ENCODE measurements around the gene ALG11. TPM values are rescaled to one million over a fixed set of nuclear protein-coding genes. Genes with fewer than 3 reads are reported as not detected.

Gene ALG11
- total and polyA plus RNA-seq, 2 donors (not counting 1 experiment from before 2014, with no cell fraction given): 18.7 to 21.8 TPM

DNA sequence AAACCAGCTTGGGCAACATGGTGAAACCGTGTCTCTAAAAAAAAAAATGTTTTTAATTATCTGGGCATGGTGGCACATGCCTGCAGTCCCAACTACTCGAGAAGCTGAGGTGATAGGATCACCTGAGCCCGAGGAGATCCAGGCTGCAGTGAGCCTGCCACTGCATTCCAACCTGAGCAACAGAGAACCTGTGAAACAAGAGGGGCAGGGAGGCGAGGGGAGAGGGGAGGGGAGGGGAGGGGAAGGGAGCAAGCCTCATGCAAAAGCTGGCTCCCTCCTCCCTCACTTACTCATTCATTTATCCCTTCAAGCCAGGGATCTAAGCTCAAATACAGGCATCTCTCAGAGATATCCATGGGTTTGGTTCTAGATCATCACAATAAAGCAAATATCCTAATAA lies 9.8 kb upstream of the ALG11 start:
- Histone ChIP-seq H3K4me1 (ENCODE audit: control insufficient read depth, extremely low read depth, insufficient read depth, low read length) (no peaks in the 10 kb centered on the region), H2AFZ (ENCODE audit: low read length) (no peak overlapping the region), H3K4me3 (replicated peaks in 1 of 4; ENCODE audit: control extremely low read depth in 1 of 4, insufficient read depth in 1 of 4, low read depth in 3 of 4, low read length in 4 of 4) (no peak overlapping the region), H3K9me3 (ENCODE audit: control insufficient read depth, insufficient read depth, low read depth, low read length) (no peaks in the 10 kb centered on the region), H3K9ac (ENCODE audit: insufficient read depth, low read length) (no peak overlapping the region), H3K36me3 (ENCODE audit: control insufficient read depth, insufficient read depth, low read length) (no peaks in the 10 kb centered on the region), H4K20me1 (ENCODE audit: control insufficient read depth, extremely low read depth, insufficient read depth, low read length) (no peaks in the 10 kb centered on the region), H3K27me3 (ENCODE audit: control insufficient read depth, insufficient read depth, low read length) (peaks cover 14% of the 10 kb centered on the region), H3K79me2 (ENCODE audit: control insufficient read depth, insufficient read depth, low read length) (no peaks in the 10 kb centered on the region), H3K27ac (ENCODE audit: insufficient read depth, low read length) (no peak overlapping the region), H3K4me2 (ENCODE audit: extremely low read depth, insufficient read depth, low read length) (no peak overlapping the region)
- no peak for DNase-seq (ENCODE audit: low read depth in 2 of 2)
- TF ChIP-seq EZH2 (IDR thresholded peaks at IDR 0.05; ENCODE audit: low read length, missing control alignments): no peak
- TF ChIP-seq, protein P1, sequence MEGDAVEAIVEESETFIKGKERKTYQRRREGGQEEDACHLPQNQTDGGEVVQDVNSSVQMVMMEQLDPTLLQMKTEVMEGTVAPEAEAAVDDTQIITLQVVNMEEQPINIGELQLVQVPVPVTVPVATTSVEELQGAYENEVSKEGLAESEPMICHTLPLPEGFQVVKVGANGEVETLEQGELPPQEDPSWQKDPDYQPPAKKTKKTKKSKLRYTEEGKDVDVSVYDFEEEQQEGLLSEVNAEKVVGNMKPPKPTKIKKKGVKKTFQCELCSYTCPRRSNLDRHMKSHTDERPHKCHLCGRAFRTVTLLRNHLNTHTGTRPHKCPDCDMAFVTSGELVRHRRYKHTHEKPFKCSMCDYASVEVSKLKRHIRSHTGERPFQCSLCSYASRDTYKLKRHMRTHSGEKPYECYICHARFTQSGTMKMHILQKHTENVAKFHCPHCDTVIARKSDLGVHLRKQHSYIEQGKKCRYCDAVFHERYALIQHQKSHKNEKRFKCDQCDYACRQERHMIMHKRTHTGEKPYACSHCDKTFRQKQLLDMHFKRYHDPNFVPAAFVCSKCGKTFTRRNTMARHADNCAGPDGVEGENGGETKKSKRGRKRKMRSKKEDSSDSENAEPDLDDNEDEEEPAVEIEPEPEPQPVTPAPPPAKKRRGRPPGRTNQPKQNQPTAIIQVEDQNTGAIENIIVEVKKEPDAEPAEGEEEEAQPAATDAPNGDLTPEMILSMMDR (conservative IDR thresholded peaks at IDR 0.05 in 1 of 2, IDR thresholded peaks at IDR 0.05 in 1 of 2; ENCODE audit: low read depth in 1 of 2, low read length in 2 of 2): no peak

DNA sequence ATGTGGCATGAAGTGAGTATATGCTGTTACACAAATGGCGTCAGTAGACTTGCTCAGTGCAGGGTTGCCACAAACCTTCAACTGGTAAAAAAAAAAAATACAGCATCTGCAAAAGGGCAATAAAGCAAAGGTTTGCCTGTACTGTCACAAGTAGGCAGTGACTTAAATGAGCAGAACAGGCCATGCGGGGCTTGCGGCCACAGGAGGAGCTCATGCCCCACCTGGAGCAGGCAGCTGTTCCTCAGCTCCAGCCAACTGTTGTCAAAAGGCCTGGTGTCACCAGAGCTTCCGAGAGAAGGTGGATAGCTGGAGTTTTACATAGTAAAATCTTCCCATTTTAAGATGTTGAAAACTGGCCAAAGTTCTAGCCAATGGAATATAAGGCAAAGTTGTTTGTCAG lies 8.7 kb upstream of the ALG11 start:
- Histone ChIP-seq H3K4me2 (ENCODE audit: extremely low read depth, insufficient read depth, low read length) (no peak overlapping the region), H3K4me3 (replicated peaks in 1 of 4; ENCODE audit: control extremely low read depth in 1 of 4, insufficient read depth in 1 of 4, low read depth in 3 of 4, low read length in 4 of 4) (no peak overlapping the region), H4K20me1 (ENCODE audit: control insufficient read depth, extremely low read depth, insufficient read depth, low read length) (no peaks in the 10 kb centered on the region), H3K36me3 (ENCODE audit: control insufficient read depth, insufficient read depth, low read length) (no peaks in the 10 kb centered on the region), H3K27me3 (ENCODE audit: control insufficient read depth, insufficient read depth, low read length) (peaks cover 9% of the 10 kb centered on the region), H3K27ac (ENCODE audit: insufficient read depth, low read length) (no peak overlapping the region), H3K79me2 (ENCODE audit: control insufficient read depth, insufficient read depth, low read length) (no peaks in the 10 kb centered on the region), H2AFZ (ENCODE audit: low read length) (no peak overlapping the region), H3K9me3 (ENCODE audit: control insufficient read depth, insufficient read depth, low read depth, low read length) (no peaks in the 10 kb centered on the region), H3K9ac (ENCODE audit: insufficient read depth, low read length) (no peak overlapping the region), H3K4me1 (ENCODE audit: control insufficient read depth, extremely low read depth, insufficient read depth, low read length) (no peaks in the 10 kb centered on the region)
- no peak for DNase-seq (ENCODE audit: low read depth in 2 of 2)
- TF ChIP-seq, protein P1 (conservative IDR thresholded peaks at IDR 0.05 in 1 of 2, IDR thresholded peaks at IDR 0.05 in 1 of 2; ENCODE audit: low read depth in 1 of 2, low read length in 2 of 2): no peak
- TF ChIP-seq EZH2 (IDR thresholded peaks at IDR 0.05; ENCODE audit: low read length, missing control alignments): no peak

DNA sequence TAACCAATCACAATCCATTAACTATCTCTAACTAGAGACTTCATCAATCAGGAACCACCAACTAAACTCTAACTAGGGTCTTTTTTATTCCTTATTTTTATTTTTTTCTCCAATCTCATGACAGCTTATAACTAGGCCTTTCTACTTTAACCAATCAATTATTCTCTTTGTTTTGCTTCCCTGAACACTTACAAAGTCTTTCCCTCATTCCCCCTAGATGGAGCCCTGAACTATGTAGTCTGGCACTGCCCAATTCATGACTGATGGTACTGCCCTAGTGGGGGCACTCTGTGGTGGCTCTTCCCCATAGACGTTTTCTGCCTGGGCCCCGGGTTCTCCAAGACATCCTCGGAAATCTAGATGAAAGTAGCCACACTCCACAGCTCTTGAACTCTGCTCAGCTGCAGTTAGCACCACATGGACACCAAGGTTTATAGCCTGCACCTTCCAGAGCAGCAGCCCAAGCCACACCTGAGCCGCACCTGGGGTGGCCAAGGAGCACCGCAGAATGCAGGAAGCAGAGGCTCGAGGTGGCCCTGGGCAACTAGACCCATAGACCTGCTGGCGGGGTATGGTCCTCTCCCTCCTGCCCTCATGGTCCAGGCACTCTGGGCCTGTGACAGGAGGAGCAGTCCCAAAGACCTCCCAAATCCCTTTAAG lies 7.6 kb upstream of the ALG11 start:
- Histone ChIP-seq H3K36me3 (ENCODE audit: control insufficient read depth, insufficient read depth, low read length) (no peaks in the 10 kb centered on the region), H3K9me3 (ENCODE audit: control insufficient read depth, insufficient read depth, low read depth, low read length) (no peaks in the 10 kb centered on the region), H2AFZ (ENCODE audit: low read length) (no peak overlapping the region), H3K4me1 (ENCODE audit: control insufficient read depth, extremely low read depth, insufficient read depth, low read length) (no peaks in the 10 kb centered on the region), H3K9ac (ENCODE audit: insufficient read depth, low read length) (no peak overlapping the region), H4K20me1 (ENCODE audit: control insufficient read depth, extremely low read depth, insufficient read depth, low read length) (no peaks in the 10 kb centered on the region), H3K79me2 (ENCODE audit: control insufficient read depth, insufficient read depth, low read length) (no peaks in the 10 kb centered on the region), H3K4me3 (replicated peaks in 1 of 4; ENCODE audit: control extremely low read depth in 1 of 4, insufficient read depth in 1 of 4, low read depth in 3 of 4, low read length in 4 of 4) (no peak overlapping the region), H3K4me2 (ENCODE audit: extremely low read depth, insufficient read depth, low read length) (no peak overlapping the region), H3K27me3 (ENCODE audit: control insufficient read depth, insufficient read depth, low read length) (no peaks in the 10 kb centered on the region), H3K27ac (ENCODE audit: insufficient read depth, low read length) (no peak overlapping the region)
- TF ChIP-seq, protein P1 (conservative IDR thresholded peaks at IDR 0.05 in 1 of 2, IDR thresholded peaks at IDR 0.05 in 1 of 2; ENCODE audit: low read depth in 1 of 2, low read length in 2 of 2): no peak
- TF ChIP-seq EZH2 (IDR thresholded peaks at IDR 0.05; ENCODE audit: low read length, missing control alignments): no peak
- DNase-seq (ENCODE audit: low read depth in 2 of 2): no peak
